AG04450 (cell line): ENCODE results near the gene RGS4. TPM values are rescaled to one million over a fixed set of nuclear protein-coding genes. Genes with fewer than 3 reads are reported as not detected.

ENCODE experiments used
- CTCF ChIA-PET: fragments of 300-600, 350-600 bp; formaldehyde crosslinking; extraction: SDS; loops from one replicate; lab custom pipeline; 2022; ENCODE audit warnings: antibody characterized with exemption, inconsistent platforms; lab: Charles Lee
- POLR2A ChIA-PET: fragments of 350-600 bp; formaldehyde crosslinking; extraction: SDS; loops from one replicate; lab custom pipeline; 2021; ENCODE audit warnings: antibody characterized with exemption, inconsistent platforms; lab: Yijun Ruan, JAX
- DNase-seq: peaks from one replicate; pipeline ENCODE4 v3.0.0-alpha.2; 2011; ENCODE audit warnings: low read depth, low spot score
- H3K27ac ChIP-seq: one replicate; pipeline ENCODE4 v1.5.1; 2012; ENCODE audit warnings: low read depth, low read length, control low read depth
- H3K27me3 ChIP-seq: one replicate; pipeline ENCODE4 v1.6.0; 2012; ENCODE audit warnings: low read length; ENCODE audit not compliant: control insufficient read depth, insufficient read depth
- H3K4me3 ChIP-seq: 2 replicates; pipeline ENCODE4 v1.5.1; 2011; ENCODE audit warnings: mild to moderate bottlenecking, low read depth, low read length, control low read depth
- H3K9me3 ChIP-seq: 2 replicates; pipeline ENCODE4 v1.5.1; 2012; ENCODE audit warnings: low read length; ENCODE audit not compliant: control insufficient read depth, insufficient read depth
- CTCF ChIP-seq: IDR thresholded peaks from 2 replicates; pipeline ENCODE4 v1.5.1; 2011; ENCODE audit warnings: low read depth, low read length, control low read depth, inconsistent platforms
- polyA plus RNA-seq: library from polyadenylated mRNA; depleted of rRNA; stranded (reverse); fragments of >200 nt; gene quantifications from 2 replicates; pipeline ENCODE4 v1.2.3, GENCODE V29; 2011

RGS4 gene
- polyA plus RNA-seq, 1 experiment = 20.2 TPM

GRCh38 chr1:163048869-163049268, 20.3 kb upstream of the RGS4 start:
- Histone ChIP-seq H3K9me3 (no peaks in the 10 kb centered on the region), H3K27me3 (no peaks in the 10 kb centered on the region), H3K4me3 (no peak overlapping the region), H3K27ac (no peak overlapping the region)
- no peak for TF ChIP-seq CTCF
- ChIA-PET CTCF (interaction anchor here (0.6 to 0.9 kb wide), 2 partner anchors 20 to 139 kb away, joined by 3 read pairs; partner anchors contain the start of gene RGS4), POLR2A (interaction anchor here (0.6 kb wide), 1 partner anchor 32 kb away, joined by 3 read pairs; no protein-coding TSS in a partner anchor)
- DNase-seq = no peak

GRCh38 chr1:163049296-163049695, 19.9 kb upstream of the RGS4 start:
- Histone ChIP-seq H3K27ac (no peak overlapping the region), H3K4me3 (no peak overlapping the region), H3K9me3 (no peaks in the 10 kb centered on the region), H3K27me3 (no peaks in the 10 kb centered on the region)
- DNase-seq = no peak
- ChIA-PET POLR2A (interaction anchor here (0.6 kb wide), 1 partner anchor 33 kb away, joined by 3 read pairs; no protein-coding TSS in a partner anchor), CTCF (interaction anchor here (0.6 to 0.9 kb wide), 2 partner anchors 20 to 139 kb away, joined by 3 read pairs; partner anchors contain the start of gene RGS4)
- TF ChIP-seq CTCF = no peak

- H3K4me3 ChIP-seq = no peak overlapping the region
- POLR2A ChIA-PET = no interaction called here
Observed at GRCh38 chr1:163050496-163050895, 18.7 kb upstream of the RGS4 start.

GRCh38 chr1:163054181-163054591, 15.0 kb upstream of the RGS4 start:
- DNase-seq = no peak
- Histone ChIP-seq H3K4me3 (no peak overlapping the region), H3K9me3 (no peaks in the 10 kb centered on the region), H3K27me3 (no peaks in the 10 kb centered on the region), H3K27ac (no peak overlapping the region)
- ChIA-PET POLR2A (no interaction called here), CTCF (interaction anchor here (0.6 to 4.8 kb wide), 3 partner anchors 15 to 662 kb away, joined by 3 to 29 read pairs (median 3); partner anchors contain the start of gene RGS4)
- no peak for TF ChIP-seq CTCF

More at GRCh38 chr1:163050496-163050895, 18.7 kb upstream of the RGS4 start:
- Histone ChIP-seq H3K27ac (no peak overlapping the region), H3K9me3 (no peaks in the 10 kb centered on the region), H3K27me3 (no peaks in the 10 kb centered on the region)
- DNase-seq = no peak
- CTCF ChIA-PET = no interaction called here
- TF ChIP-seq CTCF = no peak

GRCh38 chr1:163055005-163055404, 14.2 kb upstream of the RGS4 start:
- no peaks in the 10 kb centered on the region for H3K27me3 ChIP-seq
- no peak for TF ChIP-seq CTCF
- CTCF ChIA-PET = interaction anchor here (0.6 to 4.8 kb wide), 3 partner anchors 14 to 663 kb away, joined by 3 to 29 read pairs (median 3); partner anchors contain the start of gene RGS4
- no peaks in the 10 kb centered on the region for H3K9me3 ChIP-seq
- no peak overlapping the region for H3K4me3 ChIP-seq
- H3K27ac ChIP-seq = no peak overlapping the region
- no peak for DNase-seq
- POLR2A ChIA-PET = no interaction called here
